Activated T-cell treated with anti-CD3 and anti-CD28 coated beads, Interleukin-2, amount 50 U/mL, for 1 hour (primary cell): ENCODE data around the gene TMEM272.

ENCODE experiments used
- DNase-seq: peaks from one replicate; pipeline ENCODE4 v3.0.0-alpha.2; 2020

Gene TMEM272

GRCh38 chr13:51776179-51776578 is 68.8 kb downstream of the TMEM272 start:
- DNase-seq, result no peak

- no peak for DNase-seq
Observed at GRCh38 chr13:51773515-51773914, 71.5 kb downstream of the TMEM272 start.

GRCh38 chr13:51772781-51773180 is 72.2 kb downstream of the TMEM272 start:
- DNase-seq, result no peak

- no peak for DNase-seq
Observed at GRCh38 chr13:51772105-51772455, 72.9 kb downstream of the TMEM272 start.

GRCh38 chr13:51771418-51772104 is 73.4 kb downstream of the TMEM272 start:
- no peak for DNase-seq

- DNase-seq, result no peak
Observed at GRCh38 chr13:51770681-51771417, 74.1 kb downstream of the TMEM272 start.

GRCh38 chr13:51770160-51770559 is 74.8 kb downstream of the TMEM272 start:
- no peak for DNase-seq

- DNase-seq, result no peak
Observed at GRCh38 chr13:51769455-51770127, 75.4 kb downstream of the TMEM272 start.

GRCh38 chr13:51768976-51769375 is 76.0 kb downstream of the TMEM272 start:
- DNase-seq, result no peak

- DNase-seq, result no peak
Observed at GRCh38 chr13:51768378-51768921, 76.5 kb downstream of the TMEM272 start.

GRCh38 chr13:51767100-51767499 is 77.9 kb downstream of the TMEM272 start:
- no peak for DNase-seq

- no peak for DNase-seq
Observed at GRCh38 chr13:51765142-51765515, 79.8 kb downstream of the TMEM272 start.

GRCh38 chr13:51764184-51765141 is 80.5 kb downstream of the TMEM272 start:
- DNase-seq, result peak; percentile 52

GRCh38 chr13:51763486-51763885 is 81.5 kb downstream of the TMEM272 start:
- DNase-seq, result no peak
